Heart left ventricle (tissue), 13 donors: ENCODE data around the gene OLFML2B.

Experiments
- POLR2A ChIP-seq, 2 donors: fragments of 450-650 bp; IDR thresholded peaks; one replicate each; pipeline ENCODE4 v1.6.1; 2017; ENCODE audit warnings: antibody characterized with exemption in 2 of 2, mild to moderate bottlenecking in 2 of 2, moderate library complexity in 2 of 2
- TF ChIP-seq, protein P1 (sequence below), 12 donors: fragments of 200-600 bp; sonication (generic) in 4 of 12; IDR thresholded peaks; one replicate each; pipeline versions ENCODE4 v1.5.0 to v1.8.0; 2018 to 2022; ENCODE audit warnings: antibody characterized with exemption in 12 of 12, mild to moderate bottlenecking in 5 of 12
- donor health status: ischemic (EF 13 %, LVEDD 7.1; RV severe dilation, severe dysfunction).
- donor health status: DM: no; HTN: yes; CAD: no.
- donor health status: DM: no; HTN: no; CAD: no.
- donor health status: ischemic (EF 25% LVEDD 6.9; RV normal size, moderate dysfunction).
- donor health status: ischemic (EF 25% LVEDD 5.7; RV mildly dilated, moderate dysfunction).
- donor health status: ischemic (EF 35%, LVEDD 5.7; RV mildly dilated, moderate dysfunction).
- donor health status: nonischemic (EF 11% LVEDD 7.7; RV severe dilation, severe dysfunction).
- donor health status: DM: yes; HTN: yes; CAD: no.
- donor health status: PGD.
- donor health status: ischemic (EF 29% LVEDD 5.4; RV normal size, mild dysfunction).
- donor health status: nonischemic (EF 23%, LVEDD 6.1; RV moderate dilation, normal function).

GRCh38 chr1:162014202-162014601 is 9.5 kb downstream of the OLFML2B start:
- TF ChIP-seq, protein P1, sequence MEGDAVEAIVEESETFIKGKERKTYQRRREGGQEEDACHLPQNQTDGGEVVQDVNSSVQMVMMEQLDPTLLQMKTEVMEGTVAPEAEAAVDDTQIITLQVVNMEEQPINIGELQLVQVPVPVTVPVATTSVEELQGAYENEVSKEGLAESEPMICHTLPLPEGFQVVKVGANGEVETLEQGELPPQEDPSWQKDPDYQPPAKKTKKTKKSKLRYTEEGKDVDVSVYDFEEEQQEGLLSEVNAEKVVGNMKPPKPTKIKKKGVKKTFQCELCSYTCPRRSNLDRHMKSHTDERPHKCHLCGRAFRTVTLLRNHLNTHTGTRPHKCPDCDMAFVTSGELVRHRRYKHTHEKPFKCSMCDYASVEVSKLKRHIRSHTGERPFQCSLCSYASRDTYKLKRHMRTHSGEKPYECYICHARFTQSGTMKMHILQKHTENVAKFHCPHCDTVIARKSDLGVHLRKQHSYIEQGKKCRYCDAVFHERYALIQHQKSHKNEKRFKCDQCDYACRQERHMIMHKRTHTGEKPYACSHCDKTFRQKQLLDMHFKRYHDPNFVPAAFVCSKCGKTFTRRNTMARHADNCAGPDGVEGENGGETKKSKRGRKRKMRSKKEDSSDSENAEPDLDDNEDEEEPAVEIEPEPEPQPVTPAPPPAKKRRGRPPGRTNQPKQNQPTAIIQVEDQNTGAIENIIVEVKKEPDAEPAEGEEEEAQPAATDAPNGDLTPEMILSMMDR (IDR thresholded peaks at IDR 0.05): no peak
- TF ChIP-seq POLR2A (IDR thresholded peaks at IDR 0.05): no peak
